ENCODE measurements around the gene UTP18.

GRCh38 chr17:51299859-51300258 is 39.5 kb downstream of the UTP18 start:
- TF ChIP-seq CTCF (IDR thresholded peaks at IDR 0.05; ENCODE audit: control extremely low read depth in 1 of 3, insufficient read depth in 1 of 3, low read depth in 1 of 3, low read length in 3 of 3) (no peak), POLR2AphosphoS5 (IDR thresholded peaks at IDR 0.05; ENCODE audit: low read depth, low read length) (no peak), CEBPB (IDR thresholded peaks at IDR 0.05; ENCODE audit: low read depth, low read length) (no peak), TAF1 (IDR thresholded peaks at IDR 0.05; ENCODE audit: low read depth, low read length) (no peak), SIN3A (conservative IDR thresholded peaks at IDR 0.05 in 1 of 2, IDR thresholded peaks at IDR 0.05 in 1 of 2; ENCODE audit: low read depth in 1 of 2, low read length in 2 of 2) (no peak), PHF8 (conservative IDR thresholded peaks at IDR 0.05; ENCODE audit: low read depth, low read length) (no peak), BACH1 (IDR thresholded peaks at IDR 0.05; ENCODE audit: low read length) (no peak), POLR2A (IDR thresholded peaks at IDR 0.05; ENCODE audit: control extremely low read depth in 1 of 2, low read depth in 2 of 2, low read length in 2 of 2) (no peak), EZH2 (IDR thresholded peaks at IDR 0.05; ENCODE audit: low read depth, low read length, severe bottlenecking) (no peak), BRCA1 (IDR thresholded peaks at IDR 0.05; ENCODE audit: low read depth, low read length) (no peak), BCL11A (IDR thresholded peaks at IDR 0.05; ENCODE audit: low read depth in 2 of 2, low read length in 2 of 2) (no peak), TEAD4 (IDR thresholded peaks at IDR 0.05; ENCODE audit: low read depth, low read length) (no peak)
- TF ChIP-seq, protein P1, sequence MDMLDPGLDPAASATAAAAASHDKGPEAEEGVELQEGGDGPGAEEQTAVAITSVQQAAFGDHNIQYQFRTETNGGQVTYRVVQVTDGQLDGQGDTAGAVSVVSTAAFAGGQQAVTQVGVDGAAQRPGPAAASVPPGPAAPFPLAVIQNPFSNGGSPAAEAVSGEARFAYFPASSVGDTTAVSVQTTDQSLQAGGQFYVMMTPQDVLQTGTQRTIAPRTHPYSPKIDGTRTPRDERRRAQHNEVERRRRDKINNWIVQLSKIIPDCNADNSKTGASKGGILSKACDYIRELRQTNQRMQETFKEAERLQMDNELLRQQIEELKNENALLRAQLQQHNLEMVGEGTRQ (IDR thresholded peaks at IDR 0.05; ENCODE audit: low read length), result no peak
